HCT116 (cell line): ENCODE data around the gene SHISAL2A.

ENCODE experiments used
- CTCF ChIP-seq, 3 experiments: fragments of 200-600 bp in 1 of 3; sonication (generic) in 1 of 3; IDR thresholded peaks in 2 of 3; conservative IDR thresholded peaks in 1 of 3; 2 replicates each; pipeline ENCODE4 v1.5.1; 2012 to 2017; ENCODE audit warnings: low read depth in 2 of 3, low read length in 2 of 3, antibody characterized with exemption in 1 of 3, borderline replicate concordance in 1 of 3, control low read depth in 1 of 3, mild to moderate bottlenecking in 1 of 3, mixed read lengths in 1 of 3, mixed run types in 1 of 3, moderate library complexity in 1 of 3; ENCODE audit not compliant: insufficient read depth in 1 of 3
- POLR2AphosphoS5 ChIP-seq: IDR thresholded peaks from 2 replicates; pipeline ENCODE4 v1.6.1; 2011; ENCODE audit warnings: mild to moderate bottlenecking, low read depth, low read length, moderate library complexity

- TF ChIP-seq CTCF (IDR thresholded peaks at IDR 0.05 in 2 of 3, conservative IDR thresholded peaks at IDR 0.05 in 1 of 3; ENCODE audit: borderline replicate concordance in 1 of 3, insufficient read depth in 1 of 3, low read depth in 2 of 3, low read length in 2 of 3) (no peak), POLR2AphosphoS5 (no peak)
Observed at GRCh38 chr1:52663716-52664115, 30.7 kb downstream of the SHISAL2A start.
